GM23338 (cell line): ENCODE measurements around the gene GRIK4. TPM values are rescaled to one million over a fixed set of nuclear protein-coding genes. Genes with fewer than 3 reads are reported as not detected.

ENCODE experiments used
- ATAC-seq: fragments of 200-7000 bp; cut with Tn5 transposase; 3 replicates; pipeline ENCODE4 v1.9.1; 2020
- DNase-seq: peaks from one replicate; pipeline ENCODE4 v3.0.0-alpha.2; 2015; ENCODE audit warnings: low spot score
- H2AFZ ChIP-seq: fragments of 200-600 bp; sonication (generic); 2 replicates; pipeline ENCODE4 v1.8.0; 2016; ENCODE audit warnings: antibody characterized with exemption, mild to moderate bottlenecking, moderate library complexity
- H3F3A ChIP-seq: fragments of 200-600 bp; sonication (generic); replicated peaks from 2 replicates; pipeline ENCODE4 v1.8.0; 2017; ENCODE audit warnings: antibody characterized with exemption, mixed run types, low read depth
- H3K27ac ChIP-seq: fragments of 200-600 bp; sonication (generic); 2 replicates; pipeline ENCODE4 v1.6.1; 2016; ENCODE audit warnings: low read depth
- H3K27me3 ChIP-seq: fragments of 200-600 bp; sonication (generic); 2 replicates; pipeline ENCODE4 v1.8.0; 2016; ENCODE audit warnings: mild to moderate bottlenecking, mixed run types, moderate library complexity; ENCODE audit not compliant: insufficient read depth
- H3K36me3 ChIP-seq: fragments of 200-600 bp; sonication (generic); 2 replicates; pipeline ENCODE4 v1.8.0; 2016; ENCODE audit warnings: mild to moderate bottlenecking; ENCODE audit not compliant: insufficient read depth
- H3K4me1 ChIP-seq: fragments of 200-600 bp; sonication (generic); 2 replicates; pipeline ENCODE4 v1.8.0; 2016; ENCODE audit warnings: mild to moderate bottlenecking, moderate library complexity; ENCODE audit not compliant: insufficient read depth
- H3K4me2 ChIP-seq: fragments of 200-600 bp; sonication (generic); 2 replicates; pipeline ENCODE4 v1.7.1; 2017; ENCODE audit warnings: mixed run types
- H3K4me3 ChIP-seq: fragments of 200-600 bp; sonication (generic); 2 replicates; pipeline ENCODE4 v1.6.1; 2016; ENCODE audit warnings: mixed run types
- H3K79me2 ChIP-seq: fragments of 200-600 bp; sonication (generic); replicated peaks from 2 replicates; pipeline ENCODE4 v1.8.0; 2017; ENCODE audit warnings: mild to moderate bottlenecking; ENCODE audit not compliant: insufficient read depth
- H3K9me2 ChIP-seq: fragments of 200-600 bp; sonication (generic); 2 replicates; pipeline ENCODE4 v1.8.0; 2017; ENCODE audit not compliant: insufficient read depth
- H4K20me1 ChIP-seq: fragments of 200-600 bp; sonication (generic); replicated peaks from 2 replicates; pipeline ENCODE4 v1.8.0; 2017; ENCODE audit warnings: mild to moderate bottlenecking; ENCODE audit not compliant: insufficient read depth
- H3K27ac Mint-ChIP-seq: 2 replicates; pipeline ENCODE4 v1.8.0; 2020; ENCODE audit warnings: inconsistent platforms, mild to moderate bottlenecking, moderate library complexity, mixed read lengths
- H3K27me3 Mint-ChIP-seq: 3 replicates; pipeline ENCODE4 v1.8.0; 2022; ENCODE audit warnings: low read depth, mild to moderate bottlenecking, moderate library complexity, mixed read lengths, inconsistent platforms; ENCODE audit not compliant: insufficient read depth, poor library complexity
- H3K36me3 Mint-ChIP-seq: 3 replicates; pipeline ENCODE4 v1.8.0; 2021; ENCODE audit warnings: low read depth, mild to moderate bottlenecking, inconsistent platforms, moderate library complexity, mixed read lengths
- H3K4me1 Mint-ChIP-seq: 3 replicates; pipeline ENCODE4 v1.8.0; 2020; ENCODE audit warnings: mild to moderate bottlenecking, inconsistent platforms, mixed read lengths
- H3K4me3 Mint-ChIP-seq: 3 replicates; pipeline ENCODE4 v1.8.0; 2021; ENCODE audit warnings: moderate library complexity, mild to moderate bottlenecking, inconsistent platforms, mixed read lengths
- H3K9me3 Mint-ChIP-seq: 3 replicates; pipeline ENCODE4 v1.8.0; 2020; ENCODE audit warnings: moderate library complexity, mild to moderate bottlenecking, inconsistent platforms, mixed read lengths
- CREB1 ChIP-seq: fragments of 250-450 bp; sonication (Bioruptor Pico); IDR thresholded peaks from 2 replicates; pipeline ENCODE4 v1.5.0; 2020; ENCODE audit warnings: low read depth, mild to moderate bottlenecking, moderate library complexity
- CTCF ChIP-seq, 2 experiments: fragments of 200-600 bp in 1 of 2; sonication (generic) in 1 of 2; conservative IDR thresholded peaks; 2 replicates each; pipeline versions ENCODE4 v1.5.1 to v1.6.1; 2016 to 2017; ENCODE audit warnings: antibody characterized with exemption in 2 of 2, low read depth in 2 of 2, mild to moderate bottlenecking in 2 of 2, moderate library complexity in 1 of 2
- EZH2 ChIP-seq: fragments of 200-600 bp; sonication (generic); IDR thresholded peaks from one replicate; pipeline ENCODE4 v1.8.0; 2017; ENCODE audit warnings: antibody characterized with exemption, mild to moderate bottlenecking, low read depth; ENCODE audit not compliant: unreplicated experiment
- EZH2phosphoT487 ChIP-seq: fragments of 200-600 bp; sonication (generic); IDR thresholded peaks from one replicate; pipeline ENCODE4 v1.8.1; 2018; ENCODE audit warnings: antibody characterized with exemption; ENCODE audit not compliant: unreplicated experiment
- JUNB ChIP-seq: IDR thresholded peaks from one replicate; pipeline ENCODE4 v1.6.1; 2016; ENCODE audit warnings: antibody characterized with exemption; ENCODE audit not compliant: unreplicated experiment
- NANOG ChIP-seq: IDR thresholded peaks from 2 replicates; pipeline ENCODE4 v1.6.1; 2016; ENCODE audit warnings: antibody characterized with exemption, borderline replicate concordance
- POLR2AphosphoS5 ChIP-seq: IDR thresholded peaks from 2 replicates; pipeline ENCODE4 v1.6.1; 2016; ENCODE audit warnings: antibody characterized with exemption, low read depth
- REST ChIP-seq: IDR thresholded peaks from one replicate; pipeline ENCODE4 v1.6.1; 2018; ENCODE audit warnings: antibody characterized with exemption; ENCODE audit not compliant: unreplicated experiment
- ZNF331 ChIP-seq: fragments of 250-450 bp; sonication (Bioruptor Pico); IDR thresholded peaks from 2 replicates; pipeline ENCODE4 v1.5.0; 2020; ENCODE audit warnings: low read depth, mild to moderate bottlenecking, moderate library complexity
- ZNF462 ChIP-seq: fragments of 250-450 bp; sonication (Bioruptor Pico); IDR thresholded peaks from 2 replicates; pipeline ENCODE4 v1.5.0; 2020; ENCODE audit warnings: mild to moderate bottlenecking, moderate library complexity
- polyA plus RNA-seq: library from polyadenylated mRNA; unstranded; fragments of >200 nt; fragmentation: Nextera tagmentation; extraction: Ambion mirVana; gene quantifications from 2 replicates; pipeline ENCODE4 v1.2.1, GENCODE V29; 2016
- total RNA-seq: library from RNA; depleted of rRNA; stranded (reverse); fragments of >200 nt; shearing (Covaris generic); gene quantifications from 2 replicates; pipeline ENCODE4 v1.2.3, GENCODE V29; 2014

The GRIK4 gene
- total and polyA plus RNA-seq, 2 experiments from 2014 or later, result 0.63 to 2.2 TPM

GRCh38 chr11:120658071-120658423 lies 146.5 kb downstream of the GRIK4 start (continued):
- TF ChIP-seq EZH2phosphoT487, result no peak

GRCh38 chr11:120659076-120659475 lies 147.5 kb downstream of the GRIK4 start:
- no peaks in the 10 kb centered on the region for H3K27me3 ChIP-seq
- ATAC-seq, result peak; percentile 29
- H4K20me1 ChIP-seq, result no peaks in the 10 kb centered on the region; the same call in 1 of the 2 replicates

More at GRCh38 chr11:120659076-120659475, 147.5 kb downstream of the GRIK4 start:
- Mint-ChIP-seq H3K27ac (no peak overlapping the region), H3K36me3 (no peaks in the 10 kb centered on the region), H3K9me3 (no peaks in the 10 kb centered on the region), H3K4me3 (no peak overlapping the region), H3K4me1 (peaks cover 43% of the 10 kb centered on the region), H3K27me3 (peaks cover 7% of the 10 kb centered on the region)
- Histone ChIP-seq H3K36me3 (no peaks in the 10 kb centered on the region; the same call in 1 of the 2 replicates), H2AFZ (no peak overlapping the region), H3F3A (no peaks in the 10 kb centered on the region), H3K79me2 (no peaks in the 10 kb centered on the region), H3K4me1 (peaks cover 3% of the 10 kb centered on the region; the same call in 1 of the 2 replicates), H3K4me3 (no peak overlapping the region), H3K9me2 (no peaks in the 10 kb centered on the region), H3K4me2 (no peak overlapping the region), H3K27ac (no peak overlapping the region)
- no peak for TF ChIP-seq NANOG
- TF ChIP-seq EZH2, result no peak
- no peak for TF ChIP-seq CTCF (conservative IDR thresholded peaks at IDR 0.05; ENCODE audit: low read depth in 2 of 2)
- no peak for TF ChIP-seq CREB1 (CRISPR knock-in tag)
- no peak for TF ChIP-seq REST
- TF ChIP-seq JUNB, result no peak
- TF ChIP-seq ZNF462 (CRISPR knock-in tag), result no peak
- no peak for TF ChIP-seq ZNF331 (CRISPR knock-in tag)
- no peak for TF ChIP-seq POLR2AphosphoS5
- no peak for TF ChIP-seq EZH2phosphoT487
- peak; percentile 13 for DNase-seq
